Left ventricle myocardium superior (tissue), 1 donor: Measurements from ENCODE around the gene SYT2. TPM values are rescaled to one million over a fixed set of nuclear protein-coding genes. Genes with fewer than 3 reads are reported as not detected.
A peak's percentile ranks its signal among the peaks of the same experiment; 100 is the strongest.
"Not testable (repeated sequence)": the region's sequence is repeated elsewhere in the genome, so short reads cannot be mapped to it uniquely, and the experiment has no call there.

Experiments
- ATAC-seq: fragments of 200-7000 bp; cut with Tn5 transposase; one replicate; pipeline ENCODE4 v1.9.1; 2020; ENCODE audit warnings: mild to moderate bottlenecking, moderate library complexity
- DNase-seq: peaks from one replicate; pipeline ENCODE4 v3.0.0-alpha.2; 2020
- intact Hi-C: fragments of 100-400 bp; cut with micrococcal nuclease; formaldehyde crosslinking; loops from one replicate; pipeline ENCODE4 v1.11.0; 2022
- total RNA-seq: library from RNA; stranded (reverse); fragmentation: NEBNext Ultra II Directional; extraction: Animal tissue kit (Norgen Biotek cat#: 25700); gene quantifications from one replicate; pipeline ENCODE4 v1.2.1, GENCODE V29; 2021
- donor health status: DM: no; HTN: yes; CAD: no; lungs with severe emphysema.

The SYT2 gene
- total RNA-seq, 1 donor from 2014 or later: not detected

- intact Hi-C loops: no loop called here
- ATAC-seq (no peak), DNase-seq (no peak)
Measured at GRCh38 chr1:202586871-202587270, 123.4 kb downstream of the SYT2 start.

- no peak for ATAC-seq
- intact Hi-C loops: no loop called here
- peak; percentile 54 for DNase-seq
Measured at GRCh38 chr1:202586018-202586821, 124.0 kb downstream of the SYT2 start.

- ATAC-seq (no peak), DNase-seq (no peak)
- intact Hi-C loops: no loop called here
Measured at GRCh38 chr1:202585590-202585933, 124.7 kb downstream of the SYT2 start.

GRCh38 chr1:202584707-202585589 is 125.3 kb downstream of the SYT2 start:
- ATAC-seq (no peak), DNase-seq (no peak)
- intact Hi-C loops: no loop called here

GRCh38 chr1:202582350-202582749 is 127.9 kb downstream of the SYT2 start:
- intact Hi-C loops, DNase-seq, ATAC-seq: not testable (repeated sequence)

- ATAC-seq: no peak
- no peak for DNase-seq
- intact Hi-C loops: no loop called here
Measured at GRCh38 chr1:202580619-202581018, 129.6 kb downstream of the SYT2 start.

GRCh38 chr1:202579806-202580205 is 130.4 kb downstream of the SYT2 start:
- ATAC-seq (peak; percentile 22), DNase-seq (no peak)
- intact Hi-C loops: no loop called here

- intact Hi-C loops: no loop called here
- ATAC-seq: peak; percentile 60
- DNase-seq: no peak
Measured at GRCh38 chr1:202578565-202578964, 131.7 kb downstream of the SYT2 start.

GRCh38 chr1:202578001-202578504 is 132.2 kb downstream of the SYT2 start:
- ATAC-seq: no peak
- intact Hi-C loops: no loop called here
- DNase-seq: no peak

GRCh38 chr1:202577381-202577780 is 132.9 kb downstream of the SYT2 start:
- DNase-seq: no peak
- ATAC-seq: no peak
- intact Hi-C loops: no loop called here

- intact Hi-C loops: no loop called here
- DNase-seq (no peak), ATAC-seq (peak; percentile 3)
Measured at GRCh38 chr1:202576816-202577215, 133.4 kb downstream of the SYT2 start.

- intact Hi-C loops: no loop called here
- no peak for ATAC-seq
- no peak for DNase-seq
Measured at GRCh38 chr1:202575918-202576653, 134.2 kb downstream of the SYT2 start.

- ATAC-seq (no peak), DNase-seq (no peak)
- intact Hi-C loops: no loop called here
Measured at GRCh38 chr1:202572867-202573266, 137.4 kb downstream of the SYT2 start.

GRCh38 chr1:202571719-202572339 is 138.4 kb downstream of the SYT2 start:
- ATAC-seq (no peak), DNase-seq (no peak)
- intact Hi-C loops: no loop called here

- ATAC-seq (no peak), DNase-seq (no peak)
- intact Hi-C loops: loop anchor here (10.0 kb wide), 1 partner anchor 65 kb away; no protein-coding TSS in a partner anchor
Measured at GRCh38 chr1:202569393-202570322, 140.6 kb downstream of the SYT2 start.

- no peak for ATAC-seq
- intact Hi-C loops: loop anchor here (10.0 kb wide), 1 partner anchor 64 kb away; no protein-coding TSS in a partner anchor
- no peak for DNase-seq
Measured at GRCh38 chr1:202568826-202569225, 141.4 kb downstream of the SYT2 start.

- ATAC-seq (no peak), DNase-seq (no peak)
- intact Hi-C loops: loop anchor here (10.0 kb wide), 1 partner anchor 64 kb away; no protein-coding TSS in a partner anchor
Measured at GRCh38 chr1:202568410-202568809, 141.8 kb downstream of the SYT2 start.

- ATAC-seq: no peak
- intact Hi-C loops: loop anchor here (10.0 kb wide), 1 partner anchor 63 kb away; no protein-coding TSS in a partner anchor
- no peak for DNase-seq
Measured at GRCh38 chr1:202567738-202568137, 142.5 kb downstream of the SYT2 start.
